Spleen (tissue), 7 donors: Measurements from ENCODE around the gene TCF7L2.

Experiments
- CTCF ChIP-seq, 11 experiments: fragments of 200-600 bp in 7 of 11; fragments of 450-650 bp in 4 of 11; sonication (generic) in 4 of 11; IDR thresholded peaks in 8 of 11; conservative IDR thresholded peaks in 3 of 11; 1 replicate in 7 of 11; 2 replicates in 4 of 11; pipeline versions ENCODE4 v1.4.0 to v1.8.0; 2016 to 2021; ENCODE audit warnings: antibody characterized with exemption in 11 of 11, inconsistent platforms in 4 of 11, mild to moderate bottlenecking in 1 of 11
- POLR2A ChIP-seq, 3 donors: fragments of 450-650 bp; IDR thresholded peaks; one replicate each; pipeline ENCODE4 v1.5.1; 2017; ENCODE audit warnings: antibody characterized with exemption in 3 of 3, mild to moderate bottlenecking in 1 of 3
- POLR2AphosphoS5 ChIP-seq, 3 donors: sonication (generic); formaldehyde crosslinking; IDR thresholded peaks; one replicate each; pipeline ENCODE4 v1.5.1; 2017; ENCODE audit warnings: antibody characterized with exemption in 3 of 3
- donor health status: DM: no; HTN: no; CAD: no; lungs with moderate emphysema.
- donor health status: DM: no; HTN: no; CAD: no.
- donor health status: DM: no; HTN: no; CAD: no.

DNA sequence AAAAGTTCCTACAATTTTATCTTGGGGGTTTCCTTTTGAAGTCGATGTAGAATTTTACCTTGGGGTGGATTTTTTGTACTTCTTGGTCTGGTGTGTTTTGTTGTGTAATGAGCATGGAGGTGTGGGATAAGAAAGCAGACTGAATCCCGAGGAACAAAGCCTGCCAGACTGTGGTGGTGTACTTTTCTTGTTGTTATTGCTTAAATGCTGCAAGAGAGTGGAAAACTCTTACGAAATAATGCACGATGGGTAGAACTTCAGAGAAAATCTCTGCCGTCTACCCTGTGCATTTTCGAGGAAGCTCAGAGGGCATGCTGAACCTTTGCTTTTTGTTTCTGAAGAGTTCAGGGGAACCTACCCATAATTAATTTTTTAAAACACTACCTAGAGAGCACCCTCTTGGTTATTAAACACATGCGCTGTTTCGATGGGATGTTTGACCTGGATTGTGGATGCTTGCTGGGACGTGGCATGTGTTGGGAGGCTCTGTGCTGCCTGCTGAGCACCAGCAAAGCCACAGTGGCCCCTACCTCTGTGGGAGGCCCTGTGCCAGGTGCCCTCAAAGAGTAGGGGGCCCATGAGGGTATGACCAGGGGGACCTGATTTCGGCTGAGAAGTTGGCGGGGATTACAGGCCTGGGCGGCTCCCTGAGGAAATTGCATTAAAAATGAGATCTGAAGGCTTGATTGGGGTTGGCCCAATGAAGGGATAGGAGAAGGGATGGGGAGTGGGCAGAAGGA lies 94.1 kb downstream of the TCF7L2 start:
- TF ChIP-seq CTCF (IDR thresholded peaks at IDR 0.05 in 8 of 11, conservative IDR thresholded peaks at IDR 0.05 in 3 of 11), result no peak
- TF ChIP-seq POLR2A (IDR thresholded peaks at IDR 0.05), result no peak
- TF ChIP-seq POLR2AphosphoS5 (IDR thresholded peaks at IDR 0.05), result no peak
